ENCODE data around the gene TSPEAR.

- TF ChIP-seq TEAD4 (CRISPR knock-in tag; IDR thresholded peaks at IDR 0.05) (no peak), FOXK1 (CRISPR knock-in tag; IDR thresholded peaks at IDR 0.05) (no peak), MAX (CRISPR knock-in tag; IDR thresholded peaks at IDR 0.05) (no peak), NFYB (CRISPR knock-in tag; conservative IDR thresholded peaks at IDR 0.05; ENCODE audit: low read depth) (no peak), NR2C2 (CRISPR knock-in tag; IDR thresholded peaks at IDR 0.05) (no peak), JUN (CRISPR knock-in tag; IDR thresholded peaks at IDR 0.05) (no peak), HMGA2 (CRISPR knock-in tag; IDR thresholded peaks at IDR 0.05) (no peak), TEAD1 (CRISPR knock-in tag; IDR thresholded peaks at IDR 0.05) (no peak), RELA (CRISPR knock-in tag; IDR thresholded peaks at IDR 0.05; ENCODE audit: borderline replicate concordance) (no peak), SP1 (CRISPR knock-in tag; conservative IDR thresholded peaks at IDR 0.05) (no peak), ZBTB21 (CRISPR knock-in tag; IDR thresholded peaks at IDR 0.05; ENCODE audit: borderline replicate concordance) (no peak)
- TF ChIP-seq, protein P1, sequence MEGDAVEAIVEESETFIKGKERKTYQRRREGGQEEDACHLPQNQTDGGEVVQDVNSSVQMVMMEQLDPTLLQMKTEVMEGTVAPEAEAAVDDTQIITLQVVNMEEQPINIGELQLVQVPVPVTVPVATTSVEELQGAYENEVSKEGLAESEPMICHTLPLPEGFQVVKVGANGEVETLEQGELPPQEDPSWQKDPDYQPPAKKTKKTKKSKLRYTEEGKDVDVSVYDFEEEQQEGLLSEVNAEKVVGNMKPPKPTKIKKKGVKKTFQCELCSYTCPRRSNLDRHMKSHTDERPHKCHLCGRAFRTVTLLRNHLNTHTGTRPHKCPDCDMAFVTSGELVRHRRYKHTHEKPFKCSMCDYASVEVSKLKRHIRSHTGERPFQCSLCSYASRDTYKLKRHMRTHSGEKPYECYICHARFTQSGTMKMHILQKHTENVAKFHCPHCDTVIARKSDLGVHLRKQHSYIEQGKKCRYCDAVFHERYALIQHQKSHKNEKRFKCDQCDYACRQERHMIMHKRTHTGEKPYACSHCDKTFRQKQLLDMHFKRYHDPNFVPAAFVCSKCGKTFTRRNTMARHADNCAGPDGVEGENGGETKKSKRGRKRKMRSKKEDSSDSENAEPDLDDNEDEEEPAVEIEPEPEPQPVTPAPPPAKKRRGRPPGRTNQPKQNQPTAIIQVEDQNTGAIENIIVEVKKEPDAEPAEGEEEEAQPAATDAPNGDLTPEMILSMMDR (IDR thresholded peaks at IDR 0.05) = no peak
- TF ChIP-seq, protein P2, sequence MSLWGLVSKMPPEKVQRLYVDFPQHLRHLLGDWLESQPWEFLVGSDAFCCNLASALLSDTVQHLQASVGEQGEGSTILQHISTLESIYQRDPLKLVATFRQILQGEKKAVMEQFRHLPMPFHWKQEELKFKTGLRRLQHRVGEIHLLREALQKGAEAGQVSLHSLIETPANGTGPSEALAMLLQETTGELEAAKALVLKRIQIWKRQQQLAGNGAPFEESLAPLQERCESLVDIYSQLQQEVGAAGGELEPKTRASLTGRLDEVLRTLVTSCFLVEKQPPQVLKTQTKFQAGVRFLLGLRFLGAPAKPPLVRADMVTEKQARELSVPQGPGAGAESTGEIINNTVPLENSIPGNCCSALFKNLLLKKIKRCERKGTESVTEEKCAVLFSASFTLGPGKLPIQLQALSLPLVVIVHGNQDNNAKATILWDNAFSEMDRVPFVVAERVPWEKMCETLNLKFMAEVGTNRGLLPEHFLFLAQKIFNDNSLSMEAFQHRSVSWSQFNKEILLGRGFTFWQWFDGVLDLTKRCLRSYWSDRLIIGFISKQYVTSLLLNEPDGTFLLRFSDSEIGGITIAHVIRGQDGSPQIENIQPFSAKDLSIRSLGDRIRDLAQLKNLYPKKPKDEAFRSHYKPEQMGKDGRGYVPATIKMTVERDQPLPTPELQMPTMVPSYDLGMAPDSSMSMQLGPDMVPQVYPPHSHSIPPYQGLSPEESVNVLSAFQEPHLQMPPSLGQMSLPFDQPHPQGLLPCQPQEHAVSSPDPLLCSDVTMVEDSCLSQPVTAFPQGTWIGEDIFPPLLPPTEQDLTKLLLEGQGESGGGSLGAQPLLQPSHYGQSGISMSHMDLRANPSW (CRISPR knock-in tag; conservative IDR thresholded peaks at IDR 0.05; ENCODE audit: low read depth) = no peak
Observed at GRCh38 chr21:44619886-44620285, 91.5 kb downstream of the TSPEAR start.
